Mucosa of stomach (tissue), 1 donor: ENCODE results near the gene TMEFF1.
"Not testable (repeated sequence)": the region's sequence is repeated elsewhere in the genome, so short reads cannot be mapped to it uniquely, and the experiment has no call there.

ENCODE experiments used
- H3K27me3 ChIP-seq: one replicate; pipeline ENCODE4 v1.7.0; 2013; ENCODE audit warnings: mild to moderate bottlenecking, low read length; ENCODE audit not compliant: control insufficient read depth, insufficient read depth
- H3K36me3 ChIP-seq: one replicate; pipeline ENCODE4 v1.7.0; 2013; ENCODE audit warnings: low read length; ENCODE audit not compliant: control insufficient read depth, insufficient read depth
- H3K4me1 ChIP-seq: one replicate; pipeline ENCODE4 v1.7.0; 2013; ENCODE audit warnings: mild to moderate bottlenecking, low read length; ENCODE audit not compliant: control insufficient read depth, insufficient read depth
- H3K4me3 ChIP-seq: one replicate; pipeline ENCODE4 v1.7.0; 2013; ENCODE audit warnings: low read length
- H3K9ac ChIP-seq: one replicate; pipeline ENCODE4 v1.7.0; 2013; ENCODE audit warnings: mild to moderate bottlenecking, low read length, moderate library complexity
- H3K9me3 ChIP-seq: one replicate; pipeline ENCODE4 v1.7.0; 2013; ENCODE audit warnings: mild to moderate bottlenecking, low read length, moderate library complexity; ENCODE audit not compliant: control insufficient read depth
- donor health status: Pancreatic carcinoma.

The TMEFF1 gene

GRCh38 chr9:100511205-100511604 lies 38.3 kb downstream of the TMEFF1 start:
- Histone ChIP-seq H3K9ac (no peak overlapping the region), H3K27me3 (no peaks in the 10 kb centered on the region), H3K4me3 (no peak overlapping the region), H3K4me1 (no peaks in the 10 kb centered on the region), H3K9me3 (no peaks in the 10 kb centered on the region), H3K36me3 (no peaks in the 10 kb centered on the region)

- Histone ChIP-seq H3K4me1 (no peaks in the 10 kb centered on the region), H3K36me3 (no peaks in the 10 kb centered on the region), H3K9ac (no peak overlapping the region), H3K27me3 (no peaks in the 10 kb centered on the region), H3K4me3 (no peak overlapping the region), H3K9me3 (no peaks in the 10 kb centered on the region)
These were observed 42.9 kb downstream of the TMEFF1 start for GRCh38 chr9:100515578-100516494.

- Histone ChIP-seq H3K9ac (no peak overlapping the region), H3K9me3 (no peaks in the 10 kb centered on the region), H3K36me3 (no peaks in the 10 kb centered on the region), H3K27me3 (no peaks in the 10 kb centered on the region), H3K4me3 (no peak overlapping the region), H3K4me1 (no peaks in the 10 kb centered on the region)
These were observed 48.3 kb downstream of the TMEFF1 start for GRCh38 chr9:100521282-100521681.

GRCh38 chr9:100525563-100525962 lies 52.6 kb downstream of the TMEFF1 start:
- Histone ChIP-seq H3K27me3 (no peaks in the 10 kb centered on the region), H3K4me3 (no peak overlapping the region), H3K36me3 (no peaks in the 10 kb centered on the region)

GRCh38 chr9:100527180-100527794 lies 54.3 kb downstream of the TMEFF1 start:
- not testable (repeated sequence) for H3K9me3 ChIP-seq, H3K4me3 ChIP-seq, H3K4me1 ChIP-seq, H3K9ac ChIP-seq, H3K27me3 ChIP-seq, H3K36me3 ChIP-seq

More at GRCh38 chr9:100525563-100525962, 52.6 kb downstream of the TMEFF1 start:
- no peak overlapping the region for H3K9ac ChIP-seq
- no peaks in the 10 kb centered on the region for H3K4me1 ChIP-seq
- H3K9me3 ChIP-seq: no peaks in the 10 kb centered on the region

GRCh38 chr9:100534401-100534800 lies 61.5 kb downstream of the TMEFF1 start:
- H3K36me3 ChIP-seq: no peaks in the 10 kb centered on the region
- no peaks in the 10 kb centered on the region for H3K9me3 ChIP-seq
- no peaks in the 10 kb centered on the region for H3K4me1 ChIP-seq
- H3K9ac ChIP-seq: no peak overlapping the region
- H3K27me3 ChIP-seq: no peaks in the 10 kb centered on the region
- H3K4me3 ChIP-seq: no peak overlapping the region

GRCh38 chr9:100540327-100540726 lies 67.4 kb downstream of the TMEFF1 start:
- Histone ChIP-seq H3K27me3 (no peaks in the 10 kb centered on the region), H3K4me1 (no peaks in the 10 kb centered on the region), H3K36me3 (no peaks in the 10 kb centered on the region), H3K9me3 (no peaks in the 10 kb centered on the region), H3K4me3 (no peak overlapping the region), H3K9ac (no peak overlapping the region)

- no peak overlapping the region for H3K4me3 ChIP-seq
- no peaks in the 10 kb centered on the region for H3K9me3 ChIP-seq
- no peaks in the 10 kb centered on the region for H3K36me3 ChIP-seq
- H3K27me3 ChIP-seq: no peaks in the 10 kb centered on the region
- H3K9ac ChIP-seq: no peak overlapping the region
- H3K4me1 ChIP-seq: no peaks in the 10 kb centered on the region
These were observed 76.1 kb downstream of the TMEFF1 start for GRCh38 chr9:100549048-100549447.

GRCh38 chr9:100554935-100555401 lies 82.0 kb downstream of the TMEFF1 start:
- Histone ChIP-seq H3K27me3 (no peaks in the 10 kb centered on the region), H3K4me1 (no peaks in the 10 kb centered on the region), H3K36me3 (no peaks in the 10 kb centered on the region), H3K9me3 (no peaks in the 10 kb centered on the region), H3K9ac (no peak overlapping the region), H3K4me3 (no peak overlapping the region)

GRCh38 chr9:100555471-100555870 lies 82.5 kb downstream of the TMEFF1 start:
- no peaks in the 10 kb centered on the region for H3K9me3 ChIP-seq
- no peaks in the 10 kb centered on the region for H3K4me1 ChIP-seq
- H3K27me3 ChIP-seq: no peaks in the 10 kb centered on the region
- no peak overlapping the region for H3K9ac ChIP-seq
- H3K36me3 ChIP-seq: no peaks in the 10 kb centered on the region
- H3K4me3 ChIP-seq: no peak overlapping the region

GRCh38 chr9:100557053-100557452 lies 84.1 kb downstream of the TMEFF1 start:
- no peaks in the 10 kb centered on the region for H3K27me3 ChIP-seq
- H3K4me1 ChIP-seq: no peaks in the 10 kb centered on the region
- no peaks in the 10 kb centered on the region for H3K9me3 ChIP-seq
- no peak overlapping the region for H3K4me3 ChIP-seq
- H3K9ac ChIP-seq: no peak overlapping the region
- H3K36me3 ChIP-seq: no peaks in the 10 kb centered on the region

GRCh38 chr9:100561256-100561655 lies 88.3 kb downstream of the TMEFF1 start:
- H3K27me3 ChIP-seq: no peaks in the 10 kb centered on the region

More at GRCh38 chr9:100561256-100561655, 88.3 kb downstream of the TMEFF1 start:
- H3K4me1 ChIP-seq: no peaks in the 10 kb centered on the region
- H3K9ac ChIP-seq: no peak overlapping the region
- H3K4me3 ChIP-seq: no peak overlapping the region
- H3K36me3 ChIP-seq: no peaks in the 10 kb centered on the region
- no peaks in the 10 kb centered on the region for H3K9me3 ChIP-seq
